ENCODE measurements around the gene CNTN5.

DNA sequence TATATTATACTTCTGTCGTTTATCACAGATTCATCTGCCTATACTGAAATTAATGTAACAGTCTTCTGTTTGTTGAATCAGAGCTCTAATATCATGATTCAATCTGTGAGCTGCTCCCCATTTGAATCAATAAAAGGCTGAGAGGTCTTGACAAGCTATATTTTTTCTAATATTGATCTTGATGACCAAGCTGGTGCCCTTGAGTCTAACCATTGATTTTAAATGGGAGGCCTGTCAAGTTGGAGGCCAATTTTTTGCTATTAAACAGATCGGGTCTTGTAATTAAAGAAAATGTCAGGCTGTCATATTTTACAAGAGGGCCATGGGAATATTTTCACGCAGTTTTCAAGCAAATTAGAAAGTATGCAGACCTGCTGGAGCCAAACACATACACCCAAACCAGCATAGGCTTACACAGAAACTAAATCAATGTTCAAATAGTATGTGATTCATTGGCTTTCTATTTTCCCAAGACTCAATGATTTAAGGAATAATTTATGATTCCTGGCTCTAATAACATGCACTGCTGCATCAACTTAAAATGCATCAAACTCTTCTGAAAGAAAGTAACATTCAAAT lies 286.9 kb downstream of the CNTN5 start:
- TF ChIP-seq, protein P1, sequence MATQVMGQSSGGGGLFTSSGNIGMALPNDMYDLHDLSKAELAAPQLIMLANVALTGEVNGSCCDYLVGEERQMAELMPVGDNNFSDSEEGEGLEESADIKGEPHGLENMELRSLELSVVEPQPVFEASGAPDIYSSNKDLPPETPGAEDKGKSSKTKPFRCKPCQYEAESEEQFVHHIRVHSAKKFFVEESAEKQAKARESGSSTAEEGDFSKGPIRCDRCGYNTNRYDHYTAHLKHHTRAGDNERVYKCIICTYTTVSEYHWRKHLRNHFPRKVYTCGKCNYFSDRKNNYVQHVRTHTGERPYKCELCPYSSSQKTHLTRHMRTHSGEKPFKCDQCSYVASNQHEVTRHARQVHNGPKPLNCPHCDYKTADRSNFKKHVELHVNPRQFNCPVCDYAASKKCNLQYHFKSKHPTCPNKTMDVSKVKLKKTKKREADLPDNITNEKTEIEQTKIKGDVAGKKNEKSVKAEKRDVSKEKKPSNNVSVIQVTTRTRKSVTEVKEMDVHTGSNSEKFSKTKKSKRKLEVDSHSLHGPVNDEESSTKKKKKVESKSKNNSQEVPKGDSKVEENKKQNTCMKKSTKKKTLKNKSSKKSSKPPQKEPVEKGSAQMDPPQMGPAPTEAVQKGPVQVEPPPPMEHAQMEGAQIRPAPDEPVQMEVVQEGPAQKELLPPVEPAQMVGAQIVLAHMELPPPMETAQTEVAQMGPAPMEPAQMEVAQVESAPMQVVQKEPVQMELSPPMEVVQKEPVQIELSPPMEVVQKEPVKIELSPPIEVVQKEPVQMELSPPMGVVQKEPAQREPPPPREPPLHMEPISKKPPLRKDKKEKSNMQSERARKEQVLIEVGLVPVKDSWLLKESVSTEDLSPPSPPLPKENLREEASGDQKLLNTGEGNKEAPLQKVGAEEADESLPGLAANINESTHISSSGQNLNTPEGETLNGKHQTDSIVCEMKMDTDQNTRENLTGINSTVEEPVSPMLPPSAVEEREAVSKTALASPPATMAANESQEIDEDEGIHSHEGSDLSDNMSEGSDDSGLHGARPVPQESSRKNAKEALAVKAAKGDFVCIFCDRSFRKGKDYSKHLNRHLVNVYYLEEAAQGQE (IDR thresholded peaks at IDR 0.05; ENCODE audit: borderline replicate concordance), result no peak
- TF ChIP-seq, protein P2, sequence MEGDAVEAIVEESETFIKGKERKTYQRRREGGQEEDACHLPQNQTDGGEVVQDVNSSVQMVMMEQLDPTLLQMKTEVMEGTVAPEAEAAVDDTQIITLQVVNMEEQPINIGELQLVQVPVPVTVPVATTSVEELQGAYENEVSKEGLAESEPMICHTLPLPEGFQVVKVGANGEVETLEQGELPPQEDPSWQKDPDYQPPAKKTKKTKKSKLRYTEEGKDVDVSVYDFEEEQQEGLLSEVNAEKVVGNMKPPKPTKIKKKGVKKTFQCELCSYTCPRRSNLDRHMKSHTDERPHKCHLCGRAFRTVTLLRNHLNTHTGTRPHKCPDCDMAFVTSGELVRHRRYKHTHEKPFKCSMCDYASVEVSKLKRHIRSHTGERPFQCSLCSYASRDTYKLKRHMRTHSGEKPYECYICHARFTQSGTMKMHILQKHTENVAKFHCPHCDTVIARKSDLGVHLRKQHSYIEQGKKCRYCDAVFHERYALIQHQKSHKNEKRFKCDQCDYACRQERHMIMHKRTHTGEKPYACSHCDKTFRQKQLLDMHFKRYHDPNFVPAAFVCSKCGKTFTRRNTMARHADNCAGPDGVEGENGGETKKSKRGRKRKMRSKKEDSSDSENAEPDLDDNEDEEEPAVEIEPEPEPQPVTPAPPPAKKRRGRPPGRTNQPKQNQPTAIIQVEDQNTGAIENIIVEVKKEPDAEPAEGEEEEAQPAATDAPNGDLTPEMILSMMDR (IDR thresholded peaks at IDR 0.05; ENCODE audit: poor library complexity, severe bottlenecking), result no peak
- no peak for TF ChIP-seq SMC3 (conservative IDR thresholded peaks at IDR 0.05; ENCODE audit: poor library complexity)
- no peak for TF ChIP-seq RAD21 (conservative IDR thresholded peaks at IDR 0.05)
- no peak for TF ChIP-seq MXI1 (conservative IDR thresholded peaks at IDR 0.05; ENCODE audit: poor library complexity, severe bottlenecking)
- TF ChIP-seq EP300 (conservative IDR thresholded peaks at IDR 0.05; ENCODE audit: poor library complexity, severe bottlenecking), result no peak
- TF ChIP-seq POLR2AphosphoS5 (IDR thresholded peaks at IDR 0.05), result no peak
- TF ChIP-seq EZH2 (IDR thresholded peaks at IDR 0.05; ENCODE audit: borderline replicate concordance, insufficient read depth, low read length, poor library complexity, severe bottlenecking), result no peak
- no peak for TF ChIP-seq TAF1 (IDR thresholded peaks at IDR 0.05; ENCODE audit: low read depth)
